A673 (cell line): Measurements from ENCODE around the gene MAGI1. TPM values are rescaled to one million over a fixed set of nuclear protein-coding genes. Genes with fewer than 3 reads are reported as not detected.
A peak's percentile ranks its signal among the peaks of the same experiment; 100 is the strongest.

ENCODE experiments used
- BruUV-seq: library from RNA; stranded (reverse); fragments of 400-500 nt; replicated peaks from 2 replicates; lab custom pipeline; 2021; lab: Mats Ljungman, UMichigan
- CTCF ChIA-PET: fragments of 300-600 bp; sonication (Branson Sonifier 250); formaldehyde crosslinking; loops from one replicate; lab custom pipeline; 2022; ENCODE audit warnings: antibody characterized with exemption; lab: Charles Lee
- POLR2A ChIA-PET: fragments of 300-600 bp; sonication (Branson Sonifier 250); formaldehyde crosslinking; loops from one replicate; lab custom pipeline; 2022; ENCODE audit warnings: antibody characterized with exemption; ENCODE audit not compliant: low non-redundant PET; lab: Charles Lee
- DNase-seq: peaks from one replicate; pipeline ENCODE4 v3.0.0-alpha.2; 2015; ENCODE audit warnings: low spot score
- H3K27ac ChIP-seq: fragments of 200-600 bp; sonication (generic); 2 replicates; pipeline ENCODE4 v1.5.1; 2016; ENCODE audit warnings: mixed run types, low read depth, mild to moderate bottlenecking, mixed read lengths, antibody characterized with exemption, low read length; ENCODE audit not compliant: poor library complexity, severe bottlenecking
- H3K27me3 ChIP-seq: fragments of 200-600 bp; sonication (generic); replicated peaks from 2 replicates; pipeline ENCODE4 v1.6.1; 2017; ENCODE audit warnings: mixed run types, low read depth, mild to moderate bottlenecking, mixed read lengths, antibody characterized with exemption, low read length; ENCODE audit not compliant: insufficient read depth, poor library complexity
- H3K36me3 ChIP-seq: fragments of 200-600 bp; sonication (generic); 2 replicates; pipeline ENCODE4 v1.6.1; 2016; ENCODE audit warnings: mixed run types, mild to moderate bottlenecking, mixed read lengths, antibody characterized with exemption, low read length; ENCODE audit not compliant: insufficient read depth, poor library complexity, severe bottlenecking
- H3K4me1 ChIP-seq: fragments of 200-600 bp; sonication (generic); 2 replicates; pipeline ENCODE4 v1.6.1; 2017; ENCODE audit warnings: mixed run types, mild to moderate bottlenecking, mixed read lengths, antibody characterized with exemption, low read length; ENCODE audit not compliant: insufficient read depth, poor library complexity, severe bottlenecking
- H3K4me3 ChIP-seq: fragments of 200-600 bp; sonication (generic); 2 replicates; pipeline ENCODE4 v1.5.1; 2016; ENCODE audit warnings: low read depth, mixed run types, mild to moderate bottlenecking, mixed read lengths, low read length; ENCODE audit not compliant: poor library complexity, severe bottlenecking
- H3K9me3 ChIP-seq: fragments of 200-600 bp; sonication (generic); 2 replicates; pipeline ENCODE4 v1.6.1; 2016; ENCODE audit warnings: mixed run types, low read depth, mild to moderate bottlenecking, mixed read lengths, antibody characterized with exemption, low read length; ENCODE audit not compliant: poor library complexity, severe bottlenecking
- CTCF ChIP-seq: fragments of 300-800, 200-600 bp; sonication (generic); conservative IDR thresholded peaks from 2 replicates; pipeline ENCODE4 v1.5.1; 2017; ENCODE audit warnings: low read depth, mild to moderate bottlenecking, antibody characterized with exemption, low read length, moderate library complexity, mixed read lengths
- EZH2 ChIP-seq: fragments of 200-600 bp; sonication (generic); IDR thresholded peaks from 2 replicates; pipeline ENCODE4 v1.6.1; 2017; ENCODE audit warnings: borderline replicate concordance, low read depth, mild to moderate bottlenecking, mixed read lengths, antibody characterized with exemption, low read length; ENCODE audit not compliant: poor library complexity, severe bottlenecking
- intact Hi-C: fragments of 100-400 bp; cut with micrococcal nuclease; formaldehyde crosslinking; loops from one replicate; pipeline ENCODE4 v1.10.0; 2022; ENCODE audit not compliant: unreplicated experiment
- total RNA-seq: library from RNA; stranded (reverse); gene quantifications from 2 replicates; pipeline ENCODE4 v1.2.3, GENCODE V29; 2021

Gene MAGI1
- total RNA-seq, 1 experiment from 2014 or later = 30.5 TPM

GRCh38 chr3:65787340-65787739 is 251.4 kb downstream of the MAGI1 start:
- H3K27me3 ChIP-seq = no peaks in the 10 kb centered on the region
- CTCF ChIA-PET = no interaction called here
- H3K9me3 ChIP-seq = no peaks in the 10 kb centered on the region
- H3K36me3 ChIP-seq = no peaks in the 10 kb centered on the region
- TF ChIP-seq CTCF (no peak), EZH2 (no peak)
- H3K27ac ChIP-seq = peak overlapping the region; percentile 45
- no peak overlapping the region for H3K4me3 ChIP-seq
- H3K4me1 ChIP-seq = peaks cover 29% of the 10 kb centered on the region
- POLR2A ChIA-PET = no interaction called here
- no peak for DNase-seq
- intact Hi-C loops = loop anchor here (5.0 kb wide), 3 partner anchors 125 to 410 kb away; partner anchors contain the start of gene MAGI1
- BruUV-seq = no TSS peak

GRCh38 chr3:65786890-65787289 is 251.8 kb downstream of the MAGI1 start:
- DNase-seq = peak; percentile 34
- BruUV-seq = no TSS peak
- CTCF ChIA-PET = no interaction called here
- intact Hi-C loops = loop anchor here (5.0 kb wide), 3 partner anchors 125 to 410 kb away; partner anchors contain the start of gene MAGI1
- POLR2A ChIA-PET = no interaction called here
- Histone ChIP-seq H3K9me3 (no peaks in the 10 kb centered on the region), H3K4me1 (peaks cover 31% of the 10 kb centered on the region), H3K36me3 (no peaks in the 10 kb centered on the region), H3K4me3 (no peak overlapping the region), H3K27me3 (no peaks in the 10 kb centered on the region), H3K27ac (peak overlapping the region; percentile 45)
- TF ChIP-seq CTCF (no peak), EZH2 (no peak)

- Histone ChIP-seq H3K4me1 (peaks cover 39% of the 10 kb centered on the region), H3K36me3 (no peaks in the 10 kb centered on the region), H3K9me3 (no peaks in the 10 kb centered on the region), H3K27me3 (no peaks in the 10 kb centered on the region), H3K4me3 (no peak overlapping the region), H3K27ac (peak overlapping the region; percentile 57)
- intact Hi-C loops = loop anchor here (2.0 to 5.0 kb wide), 5 partner anchors 127 to 412 kb away; partner anchors contain the start of gene MAGI1
- ChIA-PET CTCF (interaction anchor here (0.5 kb wide), 1 partner anchor 354 kb away, joined by 8 read pairs; no protein-coding TSS in a partner anchor), POLR2A (no interaction called here)
- TF ChIP-seq CTCF (peak; percentile 60), EZH2 (no peak)
- BruUV-seq = no TSS peak
- peak; percentile 75 for DNase-seq
These were observed 253.6 kb downstream of the MAGI1 start for GRCh38 chr3:65785065-65785645.
